ENCODE measurements around the gene CENPO.

Gene CENPO

DNA sequence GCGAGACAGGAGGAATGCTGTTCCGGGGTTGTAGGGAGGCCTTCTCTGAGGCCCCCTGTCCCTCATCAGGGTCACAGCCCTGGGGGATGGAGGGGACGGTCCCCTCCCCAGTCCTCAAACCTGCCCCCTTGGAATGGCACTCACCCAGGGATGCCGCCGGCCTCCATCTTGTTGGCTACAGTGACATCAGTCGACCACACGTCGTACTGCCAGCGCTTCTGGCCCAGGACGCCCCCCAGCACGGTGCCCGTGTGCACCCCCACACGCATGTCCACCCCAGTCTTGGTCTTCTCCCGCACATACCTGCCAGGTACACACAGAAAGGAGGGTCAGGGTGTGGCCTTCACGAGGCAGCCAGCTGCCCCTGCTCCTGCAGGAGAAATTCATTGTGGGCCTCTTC, 46.5 kb downstream of the CENPO start:
- no peak for DNase-seq

DNA sequence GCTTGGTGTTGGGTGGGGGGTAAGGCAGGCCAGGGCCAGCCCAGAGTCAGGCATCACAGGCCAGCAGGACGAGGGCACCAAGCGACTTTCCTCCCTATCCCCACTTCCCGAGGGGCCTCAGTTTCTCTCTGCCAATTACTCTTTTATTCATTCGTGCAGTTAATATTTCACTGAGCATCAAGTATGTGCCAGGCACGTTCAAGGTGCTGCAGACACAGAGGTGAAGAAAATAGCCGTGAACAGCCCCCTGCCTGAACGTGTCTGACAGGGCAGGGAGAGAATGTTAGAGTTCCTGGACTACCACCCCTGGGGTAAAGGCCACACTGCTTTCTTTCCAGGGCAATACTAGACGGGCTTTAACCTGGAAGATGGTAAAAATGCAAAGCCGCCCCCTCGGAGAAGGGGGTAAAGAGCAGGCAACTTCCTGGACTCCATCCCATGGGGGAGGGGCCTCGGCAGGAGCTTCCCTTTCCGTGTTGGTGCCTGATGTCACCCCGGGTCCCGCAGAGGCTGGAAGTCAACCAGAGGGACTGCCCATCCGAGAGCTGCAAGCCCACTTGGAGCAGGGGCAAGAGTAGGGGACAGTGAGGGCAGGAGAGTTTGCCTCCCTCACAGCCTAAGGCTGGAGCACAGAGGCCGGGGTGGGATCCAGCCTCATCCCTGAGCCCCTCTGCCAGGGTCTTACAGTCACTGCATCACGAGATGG, 47.1 kb downstream of the CENPO start:
- DNase-seq = no peak

DNA sequence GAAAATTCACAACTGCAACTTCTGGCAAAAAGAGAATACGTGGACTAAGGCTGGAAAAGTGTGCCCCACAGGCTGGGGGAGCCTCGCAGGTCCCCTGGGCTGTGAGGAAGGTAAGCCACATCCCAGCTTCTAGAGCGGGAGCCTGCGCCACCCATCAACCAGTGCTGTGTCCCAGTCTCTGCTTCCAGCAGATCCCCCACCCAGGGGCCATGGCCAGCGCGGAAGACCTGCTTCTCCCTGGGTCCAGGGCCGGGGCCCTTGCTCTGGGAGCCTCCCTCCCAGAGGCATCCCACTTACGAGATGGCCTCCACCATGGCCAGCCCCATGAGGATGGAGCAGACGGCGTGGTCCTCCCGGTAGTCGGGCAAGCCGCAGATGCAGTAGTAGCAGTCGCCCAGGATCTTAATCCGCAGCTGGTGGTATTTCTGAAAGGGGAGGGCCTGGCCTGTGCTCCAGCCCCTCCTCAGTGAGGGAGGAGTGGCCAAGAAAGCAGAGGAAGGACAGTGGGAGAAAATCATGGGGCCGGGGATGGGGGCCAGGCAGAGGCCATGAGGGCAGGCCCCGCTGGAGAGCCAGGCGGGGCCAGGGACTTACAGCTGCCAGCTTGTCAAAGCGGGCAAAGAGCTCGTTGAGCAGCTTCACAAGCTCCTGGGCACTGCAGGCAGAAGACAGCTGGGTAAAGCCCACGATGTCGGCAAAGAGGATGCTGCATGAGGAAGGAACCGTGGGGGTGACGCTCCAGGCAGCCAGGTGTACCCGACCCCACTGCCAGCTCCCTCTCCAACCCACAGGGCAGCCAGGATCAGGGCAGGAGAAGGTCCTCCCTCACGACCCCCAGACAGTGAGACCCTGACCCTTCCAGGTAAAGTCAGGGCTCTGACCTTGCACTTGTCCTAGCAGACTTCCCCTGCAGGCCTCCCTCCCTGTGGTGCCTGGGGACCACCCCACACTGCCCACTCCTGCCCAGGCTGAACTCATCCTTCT, 48.0 kb downstream of the CENPO start:
- no peak for DNase-seq

DNA sequence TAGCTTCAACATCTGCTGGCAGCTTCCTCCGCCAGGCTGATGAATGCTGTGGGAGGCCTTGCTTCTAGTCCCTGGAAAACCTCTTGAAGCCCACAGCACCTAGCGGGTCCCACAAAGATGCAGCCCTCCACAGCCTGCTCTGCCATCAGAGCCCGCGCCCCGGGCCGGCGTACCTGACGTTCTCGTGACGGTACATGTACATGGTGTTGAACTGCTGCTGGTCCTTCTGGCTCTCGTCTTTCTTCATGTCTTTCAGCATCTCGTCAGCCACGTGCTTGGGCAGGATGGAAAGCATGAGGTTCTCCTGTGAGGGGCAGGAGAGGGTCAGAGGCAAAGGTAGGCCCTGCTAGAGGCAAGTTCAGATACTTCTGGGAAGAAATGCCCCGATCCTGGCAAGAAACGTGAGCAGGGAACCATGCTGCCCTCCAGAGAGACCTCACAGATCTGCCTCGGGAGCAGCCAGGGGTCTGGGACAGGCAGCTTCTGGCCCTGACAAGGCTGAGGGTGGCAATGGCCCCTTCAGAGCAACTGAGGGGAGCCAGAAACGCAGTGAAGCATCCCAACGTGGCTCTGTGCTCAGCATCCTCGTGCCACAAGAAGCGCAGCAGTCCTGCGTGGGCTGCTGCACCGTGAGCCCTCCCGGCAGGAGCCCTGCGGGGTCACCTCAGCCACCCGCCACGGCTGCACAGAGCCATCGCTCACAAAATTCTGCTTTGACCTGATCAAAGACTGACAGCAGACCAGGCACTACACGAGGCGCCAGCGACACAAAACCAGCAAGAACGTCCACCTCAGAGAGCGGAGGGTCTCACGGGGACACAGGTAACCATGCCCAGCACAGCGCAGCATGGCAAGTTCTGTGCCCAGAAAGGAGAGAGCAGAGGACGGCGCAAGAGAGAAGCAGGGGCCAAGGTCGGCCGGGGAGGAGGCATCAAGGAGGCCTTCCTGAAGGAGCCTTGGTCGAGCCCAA, 49.1 kb downstream of the CENPO start:
- DNase-seq = no peak

DNA sequence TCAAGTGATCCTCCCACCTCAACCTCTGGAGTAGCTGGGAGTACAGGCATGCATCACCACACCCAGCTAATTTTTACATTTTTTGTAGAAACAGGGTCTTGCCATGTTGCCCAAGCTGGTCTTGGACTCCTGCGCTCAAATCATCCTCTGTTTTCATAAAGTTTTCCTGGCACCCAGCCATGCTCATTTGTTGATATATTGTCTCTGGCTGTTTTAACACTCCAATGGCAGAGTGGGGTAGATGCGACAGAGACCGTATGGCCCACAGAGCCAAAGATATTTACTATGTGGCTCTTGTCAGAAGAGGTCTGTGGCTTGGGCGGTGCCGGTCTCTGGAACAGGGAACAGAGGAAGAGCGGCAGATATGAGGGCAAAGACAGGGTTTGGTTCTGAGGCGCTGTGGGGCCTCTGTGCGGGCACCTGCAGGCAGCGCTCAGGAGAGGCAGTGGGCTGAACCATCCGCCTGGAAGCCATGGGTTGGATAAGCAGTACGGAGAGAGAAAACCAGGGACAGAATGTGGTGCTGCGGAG, 50.2 kb downstream of the CENPO start:
- no peak for DNase-seq

DNA sequence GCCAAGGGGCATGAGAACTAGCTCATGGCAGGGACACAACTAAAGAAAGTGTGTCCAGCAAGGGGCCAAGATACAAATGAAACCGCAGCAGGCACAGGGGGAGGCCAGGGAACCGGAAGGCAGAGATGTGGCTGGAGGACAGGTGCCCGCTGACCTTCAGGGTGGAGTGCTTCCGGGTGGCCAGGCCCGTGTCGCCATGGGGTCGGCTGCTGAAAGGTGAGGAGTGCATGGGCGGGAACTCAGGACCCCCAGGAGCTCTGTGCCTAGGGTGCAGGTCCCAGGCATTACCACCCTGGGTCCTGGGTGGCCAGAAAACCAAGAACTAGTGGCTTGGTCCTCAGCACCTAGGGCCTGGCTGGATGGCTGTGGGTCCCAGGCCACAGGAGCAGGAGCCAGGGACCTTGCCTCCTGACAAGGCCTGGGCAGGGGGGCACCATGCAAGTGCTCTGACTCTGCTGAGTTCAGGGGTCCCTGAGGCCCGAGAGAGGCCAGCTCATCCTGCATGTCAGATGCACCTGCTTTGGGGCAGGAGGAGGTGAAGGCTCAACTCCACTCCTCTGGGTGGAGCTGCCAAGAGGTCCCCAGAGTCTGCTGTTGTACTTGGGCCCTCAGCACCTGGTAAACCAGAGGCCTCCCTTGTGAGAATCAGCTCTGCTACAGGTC, 50.9 kb downstream of the CENPO start:
- no peak for DNase-seq

DNA sequence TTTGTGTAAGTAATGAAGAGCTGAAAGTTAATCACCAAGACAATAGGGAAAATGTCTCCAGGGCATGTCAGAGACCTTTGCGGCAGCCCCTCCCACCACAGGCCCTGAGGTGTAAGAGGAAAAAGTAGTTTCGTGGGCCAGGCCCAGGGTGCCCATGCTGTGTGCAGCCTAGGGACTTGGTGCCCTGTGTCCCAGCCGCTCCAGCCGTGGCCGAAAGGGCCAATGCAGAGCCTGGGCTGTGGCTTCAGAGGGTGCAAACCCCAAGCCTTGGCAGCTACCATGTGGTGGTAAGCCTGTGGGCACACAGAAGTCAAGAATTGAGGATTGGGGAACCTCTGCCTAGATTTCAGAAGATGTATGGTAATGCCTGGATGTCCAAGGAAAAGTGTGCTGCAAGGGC, 52.5 kb downstream of the CENPO start:
- DNase-seq = no peak

DNA sequence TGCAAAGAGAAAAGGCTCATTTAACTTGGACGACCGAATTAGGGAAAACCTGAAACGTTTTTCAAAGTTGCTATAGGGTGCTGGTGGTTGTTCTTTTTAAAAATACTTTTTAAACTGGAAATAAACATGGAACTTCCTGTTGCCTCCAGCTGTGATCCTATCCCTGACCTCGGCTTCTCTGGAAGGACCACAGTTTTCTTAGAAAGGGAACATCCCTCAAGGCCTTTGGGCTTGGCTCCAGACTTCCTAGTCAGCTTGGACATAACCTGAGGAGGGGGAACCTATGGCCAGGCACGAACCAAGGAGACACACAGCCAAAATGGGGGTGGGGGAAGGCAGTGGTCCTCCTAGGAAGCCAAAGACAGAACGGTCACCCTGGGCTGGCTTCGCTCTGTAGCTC, 57.7 kb downstream of the CENPO start:
- no peak for DNase-seq

DNA sequence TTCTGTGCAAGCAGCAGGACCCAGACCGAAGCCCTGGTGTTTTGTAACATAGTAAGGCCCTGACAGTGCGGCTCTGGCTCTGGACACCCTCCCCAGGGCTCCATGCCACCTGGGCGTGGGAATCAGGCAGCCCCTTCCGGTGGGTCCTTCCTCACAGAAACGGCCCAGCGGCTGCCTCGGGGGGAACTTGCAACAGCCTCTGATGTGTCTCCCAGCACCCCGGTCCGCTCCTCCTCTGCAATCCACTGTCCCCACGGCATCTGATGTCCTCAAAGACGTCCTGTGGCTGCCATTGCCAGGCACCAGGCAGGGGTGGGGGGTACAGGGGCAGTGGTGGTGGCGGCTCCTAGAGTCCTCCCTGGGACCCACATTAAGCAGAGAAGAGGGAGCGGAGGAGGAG, 58.8 kb downstream of the CENPO start:
- DNase-seq = no peak

DNA sequence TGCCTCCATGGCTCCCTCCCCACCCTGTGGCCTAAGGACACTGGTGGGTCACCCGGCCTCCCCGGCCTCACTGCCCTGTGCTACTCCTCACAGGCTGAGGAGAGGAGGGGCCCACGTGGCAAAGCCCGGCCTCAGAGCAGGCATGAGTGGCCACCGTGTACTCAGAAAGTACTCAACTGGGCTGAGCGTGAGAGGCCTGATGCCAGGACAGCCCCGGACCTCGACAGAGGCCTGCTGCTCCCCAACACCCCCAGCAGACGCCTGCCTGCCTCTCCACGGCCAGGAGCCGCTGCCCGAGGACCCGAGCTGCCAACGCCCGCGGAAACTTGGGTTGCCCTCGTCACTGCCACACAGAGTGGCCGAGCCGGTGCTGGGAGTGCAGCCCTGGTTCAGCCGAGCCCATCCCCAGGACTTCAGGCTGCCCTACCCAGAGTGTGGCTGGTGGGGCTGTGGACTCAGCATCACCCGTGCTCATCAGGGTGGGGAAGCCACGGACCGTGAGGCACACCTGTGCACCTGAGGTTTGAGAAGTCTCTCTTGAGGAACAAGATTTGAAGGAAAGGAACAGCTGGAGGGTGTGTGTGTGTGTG, 59.3 kb downstream of the CENPO start:
- no peak for DNase-seq

DNA sequence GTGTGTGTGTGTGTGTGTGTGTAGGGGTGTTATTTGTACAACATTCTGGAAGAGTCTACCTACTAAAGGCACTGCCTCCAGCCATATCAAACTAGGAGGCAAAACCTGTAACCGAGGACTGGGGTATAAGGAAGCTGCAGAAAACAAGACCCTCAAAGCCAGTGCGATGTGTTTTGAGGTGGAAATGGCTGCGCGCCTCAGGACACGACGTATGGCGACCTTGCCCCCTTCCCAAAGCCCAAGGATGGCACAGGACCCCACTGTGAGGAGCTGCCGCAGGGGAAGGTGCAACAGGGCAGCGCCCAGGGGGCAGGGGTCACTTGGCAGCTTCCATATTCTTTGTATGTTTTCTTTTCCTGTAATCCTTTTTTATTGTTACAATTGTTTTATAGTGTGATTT, 59.8 kb downstream of the CENPO start:
- DNase-seq = no peak

DNA sequence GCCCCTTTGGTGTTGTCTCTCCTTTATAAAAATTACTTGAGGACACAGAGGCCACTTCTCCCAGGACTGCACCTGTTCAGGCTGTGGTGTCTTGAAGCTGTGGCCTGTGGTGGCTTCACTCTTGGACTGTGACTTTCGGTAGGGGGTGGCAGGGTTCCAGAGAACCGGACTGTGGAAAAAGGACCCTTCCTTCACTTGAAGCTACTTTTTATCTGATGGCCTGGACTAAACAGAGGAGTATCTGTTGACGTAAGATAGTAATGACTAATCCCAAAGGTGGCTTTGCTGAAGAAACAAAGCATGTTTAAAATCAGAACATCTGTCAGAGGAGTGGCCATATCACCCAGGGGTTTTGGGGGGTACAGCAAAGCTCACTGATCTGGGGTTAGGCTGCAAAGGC, 60.8 kb downstream of the CENPO start:
- no peak for DNase-seq

DNA sequence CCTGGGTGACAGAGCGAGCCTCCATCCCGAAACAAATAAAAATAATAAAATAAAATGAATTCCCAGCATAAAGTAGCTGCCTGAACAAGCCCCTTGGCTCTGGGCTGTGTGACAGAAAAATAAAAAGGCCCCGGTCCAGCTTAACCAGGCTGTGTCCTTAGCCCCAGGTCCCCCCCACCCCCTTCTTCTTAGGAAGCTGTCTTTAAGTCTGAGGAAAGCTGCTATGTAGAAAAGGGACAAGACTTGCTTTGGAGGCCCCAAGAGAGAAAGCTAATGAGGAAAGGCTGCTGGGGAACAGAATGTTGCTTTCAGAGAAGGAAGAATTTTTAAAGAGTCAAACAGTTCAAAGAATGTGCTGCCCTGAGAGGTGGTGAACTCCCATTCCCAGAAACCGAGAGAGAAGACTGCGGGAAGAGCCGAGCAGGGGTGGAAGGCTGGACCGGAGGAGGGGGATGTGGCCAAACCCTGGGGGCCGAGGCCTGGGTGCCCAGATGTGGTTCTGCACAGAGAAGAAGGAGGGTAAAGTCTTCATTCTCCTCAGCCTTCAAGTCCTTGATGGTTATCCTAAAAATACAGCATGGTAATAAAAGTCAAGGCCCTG, 61.9 kb downstream of the CENPO start:
- no peak for DNase-seq

DNA sequence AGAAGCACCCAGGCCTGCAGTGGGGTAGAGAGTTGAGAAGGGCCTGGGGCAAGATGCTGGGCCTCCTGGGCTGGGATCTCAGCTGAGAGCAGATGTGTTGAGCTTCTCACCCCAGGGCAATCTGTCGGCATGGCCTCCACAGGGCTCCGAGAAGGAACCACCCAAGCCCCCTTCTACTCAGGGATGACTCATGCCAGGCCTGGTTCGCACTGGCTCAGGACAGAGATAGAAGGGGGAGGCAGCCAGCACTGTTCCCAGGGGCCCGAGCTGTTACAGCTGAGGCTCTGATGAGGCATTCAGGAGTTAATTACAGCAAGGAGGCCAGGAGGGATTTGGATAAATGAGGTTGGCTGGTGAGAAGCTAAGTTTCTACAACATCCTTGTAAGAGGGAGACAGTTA, 62.5 kb downstream of the CENPO start:
- no peak for DNase-seq

DNA sequence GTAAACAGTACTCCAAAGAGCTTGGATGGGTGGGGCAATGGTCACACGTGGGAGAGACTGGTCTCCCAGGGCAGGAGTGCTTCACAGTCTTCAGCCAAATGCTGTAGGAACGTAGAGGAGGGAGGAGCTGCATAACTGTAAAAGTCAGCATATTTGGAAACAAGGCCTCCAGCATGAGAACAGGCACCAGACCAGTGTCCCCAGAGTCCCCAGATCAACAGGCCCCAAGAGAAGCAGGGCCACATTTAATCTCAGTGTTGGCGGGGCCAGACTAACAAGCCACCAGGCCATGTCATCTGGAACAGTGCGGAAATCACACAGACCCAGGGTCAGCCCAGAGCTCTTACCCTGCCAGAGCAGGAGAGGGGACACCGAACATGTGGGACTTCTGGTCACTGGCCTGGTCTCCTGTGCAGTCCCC, 63.6 kb downstream of the CENPO start:
- DNase-seq = no peak

DNA sequence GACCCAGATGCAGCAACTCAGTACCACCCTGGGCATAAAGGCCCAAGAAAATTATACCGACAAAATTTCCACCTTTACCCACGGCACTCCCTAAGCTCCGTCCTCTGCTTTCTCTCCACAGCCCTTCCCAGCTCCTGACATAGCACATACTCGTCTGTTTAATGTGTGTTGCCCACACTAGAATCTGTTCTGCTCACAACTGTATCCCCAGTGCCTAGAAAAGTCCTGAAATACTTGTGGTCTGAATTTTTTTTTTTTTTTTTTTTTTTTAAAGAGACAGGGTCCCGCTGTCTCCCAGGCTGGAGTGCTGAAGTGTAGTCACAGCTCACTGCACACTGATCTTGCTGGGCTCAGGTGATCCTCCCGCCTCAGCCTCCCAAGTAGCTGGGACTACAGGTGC, 64.5 kb downstream of the CENPO start:
- DNase-seq = no peak

DNA sequence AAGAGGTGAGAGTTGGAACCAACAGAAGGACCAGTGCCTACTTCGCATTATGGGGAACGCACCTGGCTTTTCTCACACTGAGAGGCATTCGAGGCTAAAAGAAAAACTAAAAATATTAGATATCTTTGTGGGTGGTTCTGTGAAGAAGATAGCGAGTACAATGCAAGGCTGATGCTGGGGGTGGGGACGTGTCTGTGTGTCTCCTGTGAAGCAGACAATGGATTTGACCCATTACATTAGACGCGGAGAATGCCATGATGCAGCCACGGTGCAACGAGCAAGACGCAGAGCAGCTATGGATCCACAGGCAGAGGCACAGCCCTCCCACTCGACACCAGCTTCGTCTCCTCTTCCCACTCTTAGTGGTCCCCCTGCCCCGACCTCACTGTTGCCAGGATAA, 65.8 kb downstream of the CENPO start:
- no peak for DNase-seq

DNA sequence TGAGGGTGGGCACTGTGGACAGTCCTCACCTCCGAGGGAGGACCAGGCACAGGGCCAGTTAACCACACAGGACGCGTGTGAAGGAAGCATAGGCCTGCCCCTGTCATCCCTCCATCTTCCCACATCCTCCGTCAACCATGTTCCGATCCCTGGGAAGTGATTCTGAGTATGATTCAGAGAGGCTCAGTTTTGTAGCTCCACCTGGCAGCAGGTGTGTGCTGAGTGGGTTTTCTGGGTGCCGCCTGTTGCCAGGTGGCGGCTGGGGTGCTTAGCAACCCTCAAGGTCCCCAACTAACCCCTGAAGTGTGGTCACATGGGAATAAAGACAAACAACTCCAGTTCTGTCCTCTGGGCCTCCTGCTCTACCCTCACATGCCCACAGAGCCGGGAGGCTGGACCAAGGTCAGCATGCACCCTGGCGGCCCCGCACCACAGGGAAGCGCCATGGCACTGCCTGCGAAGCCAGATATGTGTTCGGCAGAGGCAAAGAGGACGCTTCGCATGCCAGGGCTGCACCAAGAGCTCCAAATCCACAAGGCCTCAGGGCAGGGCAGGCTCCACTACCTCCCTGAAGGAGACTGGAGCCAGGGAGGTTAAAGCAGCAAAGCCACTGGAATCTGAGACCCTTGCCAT, 66.9 kb downstream of the CENPO start:
- DNase-seq = no peak

DNA sequence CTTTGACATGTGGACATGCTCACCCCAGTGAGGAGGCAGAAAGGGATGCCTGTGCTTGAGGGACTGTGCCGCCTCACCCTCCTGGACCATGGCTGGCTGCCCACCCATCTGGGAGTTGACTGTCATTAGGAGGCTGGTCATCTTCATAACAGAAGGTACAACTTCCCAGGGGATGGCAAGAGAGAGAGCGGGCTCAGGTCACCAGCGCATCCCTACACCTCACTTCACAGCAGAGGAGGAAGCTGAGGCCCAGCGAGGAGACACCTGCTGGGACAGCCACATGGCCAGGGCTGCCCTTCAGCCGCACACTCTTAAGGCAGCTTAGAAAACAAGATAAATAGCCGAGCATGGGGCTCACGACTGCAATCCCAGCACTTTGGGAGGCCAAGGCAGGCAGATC, 67.4 kb downstream of the CENPO start:
- no peak for DNase-seq

DNA sequence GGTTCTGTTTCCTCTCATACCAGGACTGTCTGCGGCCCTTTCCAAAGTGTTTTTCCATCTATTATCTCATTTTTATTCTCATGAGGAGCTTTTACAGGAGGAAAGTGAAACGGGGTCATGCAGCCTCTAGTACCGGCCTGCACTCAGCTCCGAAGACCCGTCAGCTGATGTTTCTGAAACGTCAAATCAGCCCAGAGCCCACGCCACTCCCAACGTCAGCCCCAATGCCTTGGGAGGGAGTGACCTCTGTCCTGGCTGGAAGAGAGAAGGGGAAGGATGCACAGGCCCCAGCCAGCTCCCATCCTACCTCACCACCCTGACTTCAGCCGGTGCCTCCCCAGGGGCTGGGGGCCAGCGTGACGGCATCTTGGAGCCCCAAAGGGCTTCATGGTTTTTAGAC, 68.3 kb downstream of the CENPO start:
- no peak for DNase-seq

DNA sequence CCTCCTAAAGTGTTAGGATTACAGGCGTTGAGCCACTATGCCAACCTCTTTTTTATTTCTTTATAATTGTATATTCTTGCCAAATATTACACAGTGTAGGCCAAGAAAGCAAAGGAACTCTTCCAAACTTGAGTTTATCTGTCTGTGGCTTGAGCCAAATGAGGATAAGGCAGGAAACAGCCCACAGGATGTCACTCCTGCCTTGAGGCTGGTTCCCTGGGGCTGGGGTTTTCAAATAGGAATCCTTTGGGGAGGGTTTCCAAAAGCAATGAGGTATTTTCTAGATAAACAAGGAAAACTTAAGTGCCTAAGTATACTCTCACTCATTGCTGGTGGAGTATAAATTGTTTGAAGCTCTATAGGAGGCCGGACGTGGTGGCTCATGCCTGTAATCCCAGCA, 70.4 kb downstream of the CENPO start:
- DNase-seq = no peak
